DND-41 (cell line): ENCODE measurements around the gene GJD4.

Experiments
- EZH2 ChIP-seq: IDR thresholded peaks from 3 replicates; pipeline ENCODE4 v1.6.1; 2012; ENCODE audit warnings: borderline replicate concordance, low read depth, mild to moderate bottlenecking, moderate library complexity, low read length, inconsistent platforms; ENCODE audit not compliant: severe bottlenecking
- TF ChIP-seq, protein P1 (sequence below): IDR thresholded peaks from 2 replicates; pipeline ENCODE4 v1.5.1; 2012; ENCODE audit warnings: borderline replicate concordance, low read length, moderate library complexity, mild to moderate bottlenecking; ENCODE audit not compliant: poor library complexity, severe bottlenecking; ENCODE audit errors: extremely low read depth

DNA sequence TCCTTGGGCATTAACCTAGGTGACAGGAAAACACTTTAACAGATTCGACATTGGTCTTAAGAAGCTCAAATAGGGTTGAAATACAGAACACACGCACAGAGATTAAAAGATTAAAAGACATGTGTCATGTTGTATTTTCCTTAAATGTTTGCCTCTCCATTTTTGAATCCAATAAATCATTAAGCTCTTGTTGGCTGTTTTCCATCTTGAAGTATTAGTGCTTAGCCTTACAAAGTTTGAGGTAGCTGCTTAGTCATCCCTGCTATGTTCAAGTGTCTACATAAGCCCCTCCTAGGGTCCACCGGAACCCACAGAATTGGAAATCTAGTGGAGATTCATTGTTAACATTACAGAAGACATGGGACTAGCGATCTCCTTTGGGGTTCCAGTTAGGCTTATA is 12.7 kb upstream of the GJD4 start:
- TF ChIP-seq EZH2 = no peak
- TF ChIP-seq, protein P1, sequence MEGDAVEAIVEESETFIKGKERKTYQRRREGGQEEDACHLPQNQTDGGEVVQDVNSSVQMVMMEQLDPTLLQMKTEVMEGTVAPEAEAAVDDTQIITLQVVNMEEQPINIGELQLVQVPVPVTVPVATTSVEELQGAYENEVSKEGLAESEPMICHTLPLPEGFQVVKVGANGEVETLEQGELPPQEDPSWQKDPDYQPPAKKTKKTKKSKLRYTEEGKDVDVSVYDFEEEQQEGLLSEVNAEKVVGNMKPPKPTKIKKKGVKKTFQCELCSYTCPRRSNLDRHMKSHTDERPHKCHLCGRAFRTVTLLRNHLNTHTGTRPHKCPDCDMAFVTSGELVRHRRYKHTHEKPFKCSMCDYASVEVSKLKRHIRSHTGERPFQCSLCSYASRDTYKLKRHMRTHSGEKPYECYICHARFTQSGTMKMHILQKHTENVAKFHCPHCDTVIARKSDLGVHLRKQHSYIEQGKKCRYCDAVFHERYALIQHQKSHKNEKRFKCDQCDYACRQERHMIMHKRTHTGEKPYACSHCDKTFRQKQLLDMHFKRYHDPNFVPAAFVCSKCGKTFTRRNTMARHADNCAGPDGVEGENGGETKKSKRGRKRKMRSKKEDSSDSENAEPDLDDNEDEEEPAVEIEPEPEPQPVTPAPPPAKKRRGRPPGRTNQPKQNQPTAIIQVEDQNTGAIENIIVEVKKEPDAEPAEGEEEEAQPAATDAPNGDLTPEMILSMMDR = no peak
